ENCODE results near the gene IFT81. TPM values are rescaled to one million over a fixed set of nuclear protein-coding genes. Genes with fewer than 3 reads are reported as not detected.

IFT81 gene
- polyA plus RNA-seq, 1 of the 3 experiments (the other 2 are of a cell fraction): 7.9 TPM

DNA sequence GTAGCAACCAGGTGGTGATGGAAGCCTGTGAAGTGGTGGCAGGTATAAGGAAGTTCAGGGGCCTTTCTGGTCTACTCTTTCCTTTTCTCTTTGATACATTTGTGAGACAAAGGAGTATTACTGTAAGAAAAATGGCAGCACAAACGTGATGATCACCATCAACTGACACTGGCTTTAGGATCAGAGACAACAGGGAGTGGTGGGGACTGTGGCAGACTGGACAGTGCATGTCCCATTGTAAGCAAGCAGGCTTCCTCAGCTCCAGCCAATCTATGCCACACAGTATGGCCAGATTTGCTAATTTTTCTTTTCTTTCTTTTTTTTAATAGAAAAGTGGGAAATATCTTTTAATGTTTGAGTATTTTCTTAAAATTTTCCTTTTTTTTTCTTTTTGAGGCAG lies 19.0 kb upstream of the IFT81 start:
- H3K36me3 ChIP-seq (replicated peaks in 1 of 2; ENCODE audit: control insufficient read depth in 1 of 2, insufficient read depth in 2 of 2, low read length in 1 of 2): no peaks in the 10 kb centered on the region
- no peak overlapping the region for H3K4me3 ChIP-seq (ENCODE audit: low read depth in 2 of 2, low read length in 1 of 2)
- no peaks in the 10 kb centered on the region for H4K20me1 ChIP-seq (ENCODE audit: insufficient read depth)
- no peak overlapping the region for H2AFZ ChIP-seq (ENCODE audit: low read depth)
- no peaks in the 10 kb centered on the region for H3K9me2 ChIP-seq
- no peak for TF ChIP-seq RFX5 (IDR thresholded peaks at IDR 0.05; ENCODE audit: low read length)
- TF ChIP-seq RXRA (IDR thresholded peaks at IDR 0.05; ENCODE audit: borderline replicate concordance, low read depth): no peak
- TF ChIP-seq, protein P1, sequence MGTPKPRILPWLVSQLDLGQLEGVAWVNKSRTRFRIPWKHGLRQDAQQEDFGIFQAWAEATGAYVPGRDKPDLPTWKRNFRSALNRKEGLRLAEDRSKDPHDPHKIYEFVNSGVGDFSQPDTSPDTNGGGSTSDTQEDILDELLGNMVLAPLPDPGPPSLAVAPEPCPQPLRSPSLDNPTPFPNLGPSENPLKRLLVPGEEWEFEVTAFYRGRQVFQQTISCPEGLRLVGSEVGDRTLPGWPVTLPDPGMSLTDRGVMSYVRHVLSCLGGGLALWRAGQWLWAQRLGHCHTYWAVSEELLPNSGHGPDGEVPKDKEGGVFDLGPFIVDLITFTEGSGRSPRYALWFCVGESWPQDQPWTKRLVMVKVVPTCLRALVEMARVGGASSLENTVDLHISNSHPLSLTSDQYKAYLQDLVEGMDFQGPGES (IDR thresholded peaks at IDR 0.05; ENCODE audit: low read depth, low read length): no peak
- TF ChIP-seq JUND (IDR thresholded peaks at IDR 0.05): no peak
- TF ChIP-seq GABPA (IDR thresholded peaks at IDR 0.05; ENCODE audit: low read depth): no peak
- TF ChIP-seq SMC3 (IDR thresholded peaks at IDR 0.05; ENCODE audit: low read depth, low read length): no peak
- TF ChIP-seq, protein P2, sequence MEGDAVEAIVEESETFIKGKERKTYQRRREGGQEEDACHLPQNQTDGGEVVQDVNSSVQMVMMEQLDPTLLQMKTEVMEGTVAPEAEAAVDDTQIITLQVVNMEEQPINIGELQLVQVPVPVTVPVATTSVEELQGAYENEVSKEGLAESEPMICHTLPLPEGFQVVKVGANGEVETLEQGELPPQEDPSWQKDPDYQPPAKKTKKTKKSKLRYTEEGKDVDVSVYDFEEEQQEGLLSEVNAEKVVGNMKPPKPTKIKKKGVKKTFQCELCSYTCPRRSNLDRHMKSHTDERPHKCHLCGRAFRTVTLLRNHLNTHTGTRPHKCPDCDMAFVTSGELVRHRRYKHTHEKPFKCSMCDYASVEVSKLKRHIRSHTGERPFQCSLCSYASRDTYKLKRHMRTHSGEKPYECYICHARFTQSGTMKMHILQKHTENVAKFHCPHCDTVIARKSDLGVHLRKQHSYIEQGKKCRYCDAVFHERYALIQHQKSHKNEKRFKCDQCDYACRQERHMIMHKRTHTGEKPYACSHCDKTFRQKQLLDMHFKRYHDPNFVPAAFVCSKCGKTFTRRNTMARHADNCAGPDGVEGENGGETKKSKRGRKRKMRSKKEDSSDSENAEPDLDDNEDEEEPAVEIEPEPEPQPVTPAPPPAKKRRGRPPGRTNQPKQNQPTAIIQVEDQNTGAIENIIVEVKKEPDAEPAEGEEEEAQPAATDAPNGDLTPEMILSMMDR (IDR thresholded peaks at IDR 0.05): no peak
- no peak for TF ChIP-seq EP300 (IDR thresholded peaks at IDR 0.05; ENCODE audit: borderline replicate concordance in 1 of 2, low read depth in 1 of 2, low read length in 1 of 2)
- no peak for TF ChIP-seq GATA2 (CRISPR knock-in tag; IDR thresholded peaks at IDR 0.05)
- TF ChIP-seq, protein P3, sequence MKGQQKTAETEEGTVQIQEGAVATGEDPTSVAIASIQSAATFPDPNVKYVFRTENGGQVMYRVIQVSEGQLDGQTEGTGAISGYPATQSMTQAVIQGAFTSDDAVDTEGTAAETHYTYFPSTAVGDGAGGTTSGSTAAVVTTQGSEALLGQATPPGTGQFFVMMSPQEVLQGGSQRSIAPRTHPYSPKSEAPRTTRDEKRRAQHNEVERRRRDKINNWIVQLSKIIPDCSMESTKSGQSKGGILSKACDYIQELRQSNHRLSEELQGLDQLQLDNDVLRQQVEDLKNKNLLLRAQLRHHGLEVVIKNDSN (IDR thresholded peaks at IDR 0.05; ENCODE audit: borderline replicate concordance, low read depth): no peak
- TF ChIP-seq RCOR1 (IDR thresholded peaks at IDR 0.05; ENCODE audit: low read length): no peak
- TF ChIP-seq, protein P4, sequence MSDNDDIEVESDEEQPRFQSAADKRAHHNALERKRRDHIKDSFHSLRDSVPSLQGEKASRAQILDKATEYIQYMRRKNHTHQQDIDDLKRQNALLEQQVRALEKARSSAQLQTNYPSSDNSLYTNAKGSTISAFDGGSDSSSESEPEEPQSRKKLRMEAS (IDR thresholded peaks at IDR 0.05; ENCODE audit: low read depth): no peak
- TF ChIP-seq, protein P5, sequence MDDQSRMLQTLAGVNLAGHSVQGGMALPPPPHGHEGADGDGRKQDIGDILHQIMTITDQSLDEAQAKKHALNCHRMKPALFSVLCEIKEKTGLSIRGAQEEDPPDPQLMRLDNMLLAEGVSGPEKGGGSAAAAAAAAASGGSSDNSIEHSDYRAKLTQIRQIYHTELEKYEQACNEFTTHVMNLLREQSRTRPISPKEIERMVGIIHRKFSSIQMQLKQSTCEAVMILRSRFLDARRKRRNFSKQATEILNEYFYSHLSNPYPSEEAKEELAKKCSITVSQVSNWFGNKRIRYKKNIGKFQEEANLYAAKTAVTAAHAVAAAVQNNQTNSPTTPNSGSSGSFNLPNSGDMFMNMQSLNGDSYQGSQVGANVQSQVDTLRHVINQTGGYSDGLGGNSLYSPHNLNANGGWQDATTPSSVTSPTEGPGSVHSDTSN (IDR thresholded peaks at IDR 0.05): no peak
- TF ChIP-seq POLR2AphosphoS5 (IDR thresholded peaks at IDR 0.05; ENCODE audit: low read depth, low read length): no peak
- TF ChIP-seq FOXJ3 (CRISPR knock-in tag; IDR thresholded peaks at IDR 0.05): no peak
- no peak for TF ChIP-seq CHD2 (IDR thresholded peaks at IDR 0.05; ENCODE audit: low read length, partially characterized antibody)
- TF ChIP-seq, protein P6, sequence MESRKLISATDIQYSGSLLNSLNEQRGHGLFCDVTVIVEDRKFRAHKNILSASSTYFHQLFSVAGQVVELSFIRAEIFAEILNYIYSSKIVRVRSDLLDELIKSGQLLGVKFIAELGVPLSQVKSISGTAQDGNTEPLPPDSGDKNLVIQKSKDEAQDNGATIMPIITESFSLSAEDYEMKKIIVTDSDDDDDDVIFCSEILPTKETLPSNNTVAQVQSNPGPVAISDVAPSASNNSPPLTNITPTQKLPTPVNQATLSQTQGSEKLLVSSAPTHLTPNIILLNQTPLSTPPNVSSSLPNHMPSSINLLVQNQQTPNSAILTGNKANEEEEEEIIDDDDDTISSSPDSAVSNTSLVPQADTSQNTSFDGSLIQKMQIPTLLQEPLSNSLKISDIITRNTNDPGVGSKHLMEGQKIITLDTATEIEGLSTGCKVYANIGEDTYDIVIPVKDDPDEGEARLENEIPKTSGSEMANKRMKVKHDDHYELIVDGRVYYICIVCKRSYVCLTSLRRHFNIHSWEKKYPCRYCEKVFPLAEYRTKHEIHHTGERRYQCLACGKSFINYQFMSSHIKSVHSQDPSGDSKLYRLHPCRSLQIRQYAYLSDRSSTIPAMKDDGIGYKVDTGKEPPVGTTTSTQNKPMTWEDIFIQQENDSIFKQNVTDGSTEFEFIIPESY (IDR thresholded peaks at IDR 0.05; ENCODE audit: borderline replicate concordance, low read depth): no peak
- TF ChIP-seq, protein P7, sequence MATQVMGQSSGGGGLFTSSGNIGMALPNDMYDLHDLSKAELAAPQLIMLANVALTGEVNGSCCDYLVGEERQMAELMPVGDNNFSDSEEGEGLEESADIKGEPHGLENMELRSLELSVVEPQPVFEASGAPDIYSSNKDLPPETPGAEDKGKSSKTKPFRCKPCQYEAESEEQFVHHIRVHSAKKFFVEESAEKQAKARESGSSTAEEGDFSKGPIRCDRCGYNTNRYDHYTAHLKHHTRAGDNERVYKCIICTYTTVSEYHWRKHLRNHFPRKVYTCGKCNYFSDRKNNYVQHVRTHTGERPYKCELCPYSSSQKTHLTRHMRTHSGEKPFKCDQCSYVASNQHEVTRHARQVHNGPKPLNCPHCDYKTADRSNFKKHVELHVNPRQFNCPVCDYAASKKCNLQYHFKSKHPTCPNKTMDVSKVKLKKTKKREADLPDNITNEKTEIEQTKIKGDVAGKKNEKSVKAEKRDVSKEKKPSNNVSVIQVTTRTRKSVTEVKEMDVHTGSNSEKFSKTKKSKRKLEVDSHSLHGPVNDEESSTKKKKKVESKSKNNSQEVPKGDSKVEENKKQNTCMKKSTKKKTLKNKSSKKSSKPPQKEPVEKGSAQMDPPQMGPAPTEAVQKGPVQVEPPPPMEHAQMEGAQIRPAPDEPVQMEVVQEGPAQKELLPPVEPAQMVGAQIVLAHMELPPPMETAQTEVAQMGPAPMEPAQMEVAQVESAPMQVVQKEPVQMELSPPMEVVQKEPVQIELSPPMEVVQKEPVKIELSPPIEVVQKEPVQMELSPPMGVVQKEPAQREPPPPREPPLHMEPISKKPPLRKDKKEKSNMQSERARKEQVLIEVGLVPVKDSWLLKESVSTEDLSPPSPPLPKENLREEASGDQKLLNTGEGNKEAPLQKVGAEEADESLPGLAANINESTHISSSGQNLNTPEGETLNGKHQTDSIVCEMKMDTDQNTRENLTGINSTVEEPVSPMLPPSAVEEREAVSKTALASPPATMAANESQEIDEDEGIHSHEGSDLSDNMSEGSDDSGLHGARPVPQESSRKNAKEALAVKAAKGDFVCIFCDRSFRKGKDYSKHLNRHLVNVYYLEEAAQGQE (IDR thresholded peaks at IDR 0.05; ENCODE audit: low read depth, low read length): no peak
- H3K9me3 ChIP-seq: no peaks in the 10 kb centered on the region
- WGBS (ENCODE audit: low lambda C conversion rate): 72% methylated on average over 1 of the region's 1 CpG
- ChIA-PET POLR2A (no interaction called here), CTCF (interaction anchor here (0.9 to 2.0 kb wide), 4 partner anchors 11 to 326 kb away, joined by 3 to 15 read pairs (median 5); partner anchors contain the start of gene IFT81)
- peaks cover 12% of the 10 kb centered on the region for H3F3A ChIP-seq (replicated peaks; ENCODE audit: insufficient read depth)
- no peaks in the 10 kb centered on the region for H3K79me2 ChIP-seq (ENCODE audit: insufficient read depth)
- no peak overlapping the region for H3K27ac ChIP-seq (ENCODE audit: low read depth in 2 of 2, low read length in 1 of 2)
- no peak overlapping the region for H3K4me2 ChIP-seq
- H3K27me3 ChIP-seq (ENCODE audit: insufficient read depth): no peaks in the 10 kb centered on the region
- H3K9ac ChIP-seq: no peak overlapping the region
- DNase-seq: no peak
- peaks cover 18 to 20% of the 10 kb centered on the region in 2 experiments for H3K4me1 ChIP-seq (ENCODE audit: control insufficient read depth in 1 of 2, insufficient read depth in 2 of 2, low read depth in 1 of 2, low read length in 1 of 2)
